Anterior cingulate cortex (tissue), 58 donors: ENCODE measurements around the gene ACCS.

Source experiments
- DNase-seq, 58 donors: peaks; one replicate each; lab custom pipeline; 2025; lab: John Stamatoyannopoulos, UW

Gene ACCS

DNA sequence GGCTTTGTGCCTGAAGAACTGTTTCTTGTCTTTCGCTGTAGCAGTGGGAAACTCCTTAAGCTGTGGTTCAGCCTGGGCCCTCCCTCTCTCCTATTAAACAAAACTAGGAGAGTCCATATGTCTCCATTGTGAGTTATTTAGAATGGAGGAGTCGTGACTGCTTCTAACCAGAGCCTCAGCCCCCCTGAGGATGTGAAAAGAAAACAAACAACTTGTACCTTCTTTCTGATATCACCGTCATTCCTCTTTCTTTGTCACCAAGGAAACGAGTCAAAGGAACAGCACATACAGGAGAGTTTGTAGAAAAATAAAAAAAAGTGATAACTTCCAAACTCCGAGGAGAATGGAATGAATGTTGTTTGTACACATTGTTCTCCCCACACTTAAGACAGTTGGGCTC, 17.8 kb downstream of the ACCS start:
- DNase-seq, result no peak

DNA sequence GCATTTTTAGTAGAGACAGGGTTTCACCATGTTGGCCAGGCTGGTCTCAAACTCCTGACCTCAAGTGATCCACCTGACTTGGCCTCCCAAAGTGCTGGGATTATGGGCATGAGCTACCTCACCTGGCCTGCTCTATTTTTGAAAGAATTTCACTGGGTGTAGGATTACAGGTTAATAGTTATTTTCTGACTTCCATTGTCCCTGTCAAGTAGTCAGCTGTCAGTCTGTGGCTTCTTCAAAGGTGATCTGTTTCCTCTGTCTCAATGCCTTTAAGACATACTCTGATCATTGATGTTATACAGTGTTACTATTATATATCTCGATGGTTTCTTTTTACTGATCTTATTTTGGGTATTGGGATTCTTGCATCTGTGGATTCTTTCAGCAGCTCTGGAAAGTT, 19.3 kb downstream of the ACCS start:
- DNase-seq, result no peak

DNA sequence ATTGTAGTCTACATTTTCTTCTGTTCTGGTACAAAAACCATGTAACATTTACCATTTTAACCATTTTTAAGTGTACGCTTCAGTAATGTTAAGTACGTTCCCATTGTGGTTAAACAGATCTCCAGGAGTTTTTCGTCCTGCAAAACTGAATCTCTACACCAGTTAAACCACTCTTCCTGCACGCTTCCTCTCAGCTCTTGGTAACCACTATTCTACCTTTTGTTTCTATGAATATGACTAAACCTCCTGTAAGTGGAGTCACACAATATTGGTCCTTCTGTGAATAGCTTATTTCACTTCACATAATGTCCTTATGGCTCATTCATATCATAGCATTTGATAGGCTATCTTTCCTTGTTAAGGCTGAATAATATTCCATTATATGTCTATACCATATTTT, 22.3 kb downstream of the ACCS start:
- no peak for DNase-seq

DNA sequence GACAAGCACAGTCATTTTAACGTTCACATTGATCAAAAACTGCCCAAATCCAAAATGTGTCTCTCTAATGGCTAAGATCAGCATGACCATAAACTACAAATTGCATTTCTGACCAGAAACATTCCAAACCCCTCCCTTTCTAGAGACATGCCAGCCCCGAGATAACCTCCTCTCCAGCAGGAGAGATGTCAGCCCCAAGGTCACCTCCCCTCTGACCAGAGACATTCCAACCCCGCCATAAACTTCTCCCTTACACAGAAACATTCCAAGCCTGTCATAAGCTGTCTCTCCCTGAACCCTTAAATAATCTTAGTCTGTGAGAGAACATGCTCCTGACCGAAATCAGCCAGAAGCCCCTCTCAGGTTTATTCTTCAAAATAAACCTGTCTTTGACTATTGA, 22.8 kb downstream of the ACCS start:
- no peak for DNase-seq

DNA sequence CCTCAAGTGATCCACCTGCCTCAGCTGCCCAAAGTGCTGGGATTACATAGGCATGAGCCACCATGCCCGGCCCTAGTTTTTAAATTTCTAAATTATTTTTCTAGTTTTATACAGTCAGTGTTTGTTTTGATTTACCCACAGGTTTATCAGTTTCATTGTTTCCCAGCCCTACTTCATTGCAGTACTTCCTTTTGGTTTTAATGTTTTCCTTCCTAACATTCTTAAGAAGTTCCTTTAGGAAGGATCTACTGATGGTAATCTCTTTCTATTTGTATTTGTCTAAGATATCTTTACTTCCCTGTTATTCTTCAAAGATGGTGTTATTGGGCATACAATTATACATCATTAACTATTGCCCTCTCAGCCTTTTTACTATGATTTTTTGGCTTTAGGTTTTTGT, 24.5 kb downstream of the ACCS start:
- DNase-seq, result no peak

DNA sequence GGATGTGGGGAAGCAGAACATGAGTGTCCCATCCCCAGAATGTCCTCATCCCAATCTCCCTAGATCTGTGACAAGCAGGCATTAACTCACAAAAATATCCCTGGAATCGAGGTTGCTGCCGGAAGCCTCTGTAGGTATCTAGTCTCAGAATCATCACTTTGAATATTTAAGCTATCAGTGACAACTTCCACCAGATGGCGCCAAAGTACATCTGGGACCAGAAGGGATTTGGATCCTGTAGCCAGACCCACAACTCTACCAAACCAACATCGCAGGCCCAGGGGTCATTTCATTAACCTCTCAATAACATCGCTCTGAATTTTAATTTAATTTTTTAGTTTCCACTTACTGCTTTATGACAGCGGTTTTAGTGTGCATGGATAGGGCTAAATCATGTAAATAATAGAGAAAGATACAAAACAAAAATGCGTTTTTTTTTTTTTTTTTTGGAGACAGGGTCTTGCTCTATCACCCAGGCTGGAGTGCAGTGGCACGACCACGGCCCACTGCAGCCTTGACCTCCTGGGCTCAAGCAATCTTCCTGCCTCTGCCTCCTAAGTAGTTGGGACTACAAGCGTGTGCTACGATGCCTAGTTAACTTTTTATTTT, 28.3 kb downstream of the ACCS start:
- peak in 53 of 58 donors; percentile 5 to 91 (median 55) for DNase-seq

DNA sequence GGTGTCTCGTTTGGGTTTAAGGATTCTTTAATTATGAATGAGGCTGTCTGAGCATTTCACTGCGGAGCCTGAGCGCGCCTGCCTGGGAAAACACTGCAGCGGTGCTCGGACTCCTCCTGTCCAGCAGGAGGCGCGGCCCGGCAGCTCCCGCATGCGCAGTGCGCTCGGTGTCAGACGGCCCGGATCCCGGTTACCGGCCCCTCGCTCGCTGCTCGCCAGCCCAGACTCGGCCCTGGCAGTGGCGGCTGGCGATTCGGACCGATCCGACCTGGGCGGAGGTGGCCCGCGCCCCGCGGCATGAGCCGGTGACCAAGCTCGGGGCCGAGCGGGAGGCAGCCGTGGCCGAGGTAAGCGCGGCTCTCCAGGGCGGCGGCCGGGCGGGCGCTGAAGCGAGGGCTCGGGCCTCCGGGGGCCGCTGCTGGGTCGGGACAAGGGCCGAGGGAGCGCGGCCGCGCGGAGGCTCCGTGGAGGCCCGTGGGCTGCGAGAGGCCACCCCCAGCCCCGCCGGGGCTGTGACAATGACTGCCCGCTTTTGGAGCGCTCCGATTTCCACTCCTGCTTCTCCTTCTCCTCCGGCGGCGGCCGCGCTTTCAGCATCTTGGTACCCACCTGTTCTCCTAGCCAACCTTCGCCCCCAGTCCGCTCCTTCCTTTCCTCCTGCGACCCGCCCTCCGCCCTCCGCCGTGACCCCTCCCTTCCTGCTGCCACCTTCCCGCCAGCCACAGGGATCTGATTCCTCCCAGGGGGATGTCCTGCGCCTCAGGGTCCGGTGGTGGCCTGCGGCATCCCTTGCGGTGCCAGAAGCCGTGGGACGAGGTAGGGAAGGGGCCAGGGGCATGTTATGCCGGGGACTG, 29.7 kb downstream of the ACCS start, which contains the start of gene EXT2:
Gene EXT2 (plus strand): TSS at position 173 of the 854 bp plus-strand sequence. CDS start 12,035 bp downstream, outside the sequence.
- peak; percentile 21 to 91 (median 80) for DNase-seq

DNA sequence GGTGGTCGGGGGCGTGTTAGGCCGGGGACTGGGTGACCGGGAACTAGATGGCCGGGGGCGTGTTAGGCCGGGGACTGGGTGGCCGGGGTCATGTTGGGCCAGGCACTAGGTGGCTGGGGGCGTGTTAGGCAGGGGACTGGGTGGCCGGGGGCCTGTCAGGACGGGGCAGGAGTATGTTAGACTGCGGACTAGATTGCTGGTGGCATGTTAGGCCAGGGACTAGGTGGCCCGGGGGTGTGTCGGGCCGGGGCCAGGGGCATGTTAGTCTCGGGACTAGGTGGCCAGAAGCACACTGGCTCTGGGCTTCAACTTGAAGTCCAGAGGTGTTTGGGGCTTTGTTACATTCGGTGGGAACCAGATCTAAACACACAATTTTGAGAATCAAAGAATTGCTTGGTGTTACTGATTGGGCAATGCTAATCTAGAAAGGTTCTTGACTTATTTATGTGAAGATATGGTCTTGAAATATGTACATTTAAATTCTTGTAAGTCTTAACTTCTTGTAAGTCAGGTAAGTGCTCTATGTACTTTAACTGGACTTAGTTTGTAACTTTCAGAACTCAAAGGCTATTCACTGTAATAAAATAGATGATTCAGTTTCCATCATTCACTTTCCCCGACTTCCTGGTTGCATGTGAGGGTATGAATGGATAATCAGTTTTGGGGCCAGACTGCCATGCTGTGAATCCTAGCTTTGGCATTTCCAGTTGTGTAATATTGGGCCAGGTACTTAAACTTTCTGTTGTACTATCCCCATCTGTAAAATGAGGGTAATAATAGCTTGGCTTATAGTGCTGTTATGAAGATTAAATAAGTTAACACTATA, 30.5 kb downstream of the ACCS start:
- peak in 2 of 58 donors; percentile 3 to 22 for DNase-seq

DNA sequence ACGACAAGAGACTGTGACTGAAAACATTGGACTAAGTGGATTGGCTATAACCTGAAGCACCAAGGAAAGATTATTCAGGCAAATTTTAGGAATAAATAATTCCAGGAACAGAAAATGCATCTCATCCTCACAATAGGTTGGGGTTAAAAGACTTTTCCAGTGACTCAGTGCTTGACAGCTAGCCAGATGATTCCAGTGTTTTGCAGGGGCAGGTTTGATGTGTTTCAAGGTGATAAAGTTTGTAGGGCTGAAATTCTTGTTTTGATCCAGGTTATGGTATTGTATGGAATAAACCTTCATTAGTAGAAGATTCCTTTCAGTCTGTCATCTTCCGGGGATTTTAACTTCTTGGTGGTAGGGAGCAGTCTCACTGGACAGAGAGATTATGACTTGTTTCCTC, 31.8 kb downstream of the ACCS start:
- DNase-seq, result no peak

DNA sequence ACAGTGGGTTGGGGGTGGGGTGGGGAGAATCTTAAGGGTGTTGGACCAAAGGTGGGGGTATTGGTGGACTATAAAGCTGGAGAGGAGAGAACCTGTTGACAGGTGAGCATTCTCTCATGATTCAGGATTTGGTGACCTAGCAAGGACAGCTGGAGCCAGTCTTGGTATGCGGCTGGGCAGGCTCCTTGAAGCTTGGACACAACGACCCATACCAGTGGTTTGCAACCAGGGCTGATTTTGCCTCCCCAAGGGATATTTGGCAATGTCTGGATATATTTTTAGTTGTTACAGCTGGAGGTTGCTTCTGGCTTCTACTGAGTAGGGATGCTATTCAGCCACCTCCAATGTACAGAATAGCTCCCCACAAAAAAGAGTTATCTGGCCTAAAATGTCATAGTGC, 35.0 kb downstream of the ACCS start:
- DNase-seq, result no peak

DNA sequence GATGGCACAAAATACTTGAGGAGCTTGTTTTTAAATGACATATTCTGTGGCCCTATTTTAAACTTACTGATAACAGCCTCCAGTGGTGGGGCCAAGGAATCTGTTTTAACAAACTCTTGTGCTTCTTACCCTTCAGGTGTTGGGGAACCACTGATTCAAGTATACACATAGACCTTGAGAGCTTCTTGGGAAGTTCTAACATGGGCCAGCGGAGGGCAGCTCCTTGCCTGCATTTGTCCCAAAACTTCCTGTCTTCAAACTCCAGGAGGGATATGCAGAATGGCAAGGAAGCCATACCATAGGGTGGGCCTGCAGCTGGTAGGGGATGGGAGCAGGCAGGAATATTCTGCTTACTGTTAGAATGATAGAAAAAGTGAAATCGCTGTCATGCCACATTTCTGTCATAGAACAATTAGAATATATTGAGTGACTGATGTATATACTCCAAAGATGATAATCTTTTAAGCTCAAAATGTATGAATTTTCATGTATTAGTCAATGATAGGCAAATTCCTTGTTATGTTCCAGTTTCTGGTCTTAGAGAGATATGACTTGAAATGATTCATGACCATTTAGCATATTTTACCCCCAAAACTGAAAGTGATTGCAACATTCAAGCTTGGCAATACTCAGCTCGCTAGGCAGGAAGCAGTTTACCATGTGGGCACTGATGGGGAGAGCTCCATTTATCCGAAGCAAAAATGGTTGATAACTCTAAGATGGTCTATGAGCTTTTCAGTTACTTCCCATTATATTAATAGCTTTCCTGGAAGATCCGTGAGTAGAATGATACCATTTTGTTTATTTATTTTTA, 38.6 kb downstream of the ACCS start:
- DNase-seq, result no peak

DNA sequence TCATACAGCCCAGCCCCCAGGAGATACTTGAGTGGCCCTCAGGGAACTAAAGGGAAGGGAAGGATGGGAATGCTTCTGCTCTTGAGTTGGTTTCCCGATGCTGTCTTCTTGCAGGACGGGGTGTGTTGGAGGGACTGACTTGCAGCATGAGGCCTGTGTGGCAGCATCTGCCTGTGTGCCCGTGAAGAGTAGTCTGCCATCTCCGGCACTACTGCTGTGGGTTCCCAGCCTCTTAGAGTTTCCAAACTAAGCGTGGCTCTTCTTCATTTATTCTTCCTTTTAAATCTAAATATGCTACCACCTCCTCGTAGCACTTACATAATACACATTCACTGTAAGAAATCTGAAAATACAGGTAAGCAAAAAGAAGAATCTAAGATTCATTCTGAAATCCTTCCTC, 42.2 kb downstream of the ACCS start:
- DNase-seq, result no peak

DNA sequence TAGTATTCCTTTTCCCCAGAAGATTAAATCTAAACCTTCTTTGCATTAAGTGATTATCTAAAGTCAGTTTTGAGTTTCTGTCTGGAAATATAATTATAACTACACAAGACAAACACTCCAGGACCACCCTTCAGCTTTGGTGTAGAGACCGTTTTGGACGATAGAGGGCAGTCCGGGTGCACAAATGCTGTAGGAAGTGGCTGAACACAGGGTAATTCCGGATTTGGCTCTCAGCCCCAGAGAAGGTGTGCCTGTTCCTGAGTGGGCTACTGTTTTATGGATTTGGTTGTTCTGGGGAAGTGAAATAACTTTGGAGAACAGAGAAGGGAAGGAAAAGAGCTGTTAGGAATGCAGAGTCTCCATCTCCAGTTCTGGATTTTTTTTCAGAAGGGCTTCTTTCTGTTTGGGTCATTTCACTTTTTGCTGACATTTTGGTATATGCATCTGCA, 44.2 kb downstream of the ACCS start:
- DNase-seq, result peak in 20 of 58 donors; percentile 6 to 44 (median 22)

DNA sequence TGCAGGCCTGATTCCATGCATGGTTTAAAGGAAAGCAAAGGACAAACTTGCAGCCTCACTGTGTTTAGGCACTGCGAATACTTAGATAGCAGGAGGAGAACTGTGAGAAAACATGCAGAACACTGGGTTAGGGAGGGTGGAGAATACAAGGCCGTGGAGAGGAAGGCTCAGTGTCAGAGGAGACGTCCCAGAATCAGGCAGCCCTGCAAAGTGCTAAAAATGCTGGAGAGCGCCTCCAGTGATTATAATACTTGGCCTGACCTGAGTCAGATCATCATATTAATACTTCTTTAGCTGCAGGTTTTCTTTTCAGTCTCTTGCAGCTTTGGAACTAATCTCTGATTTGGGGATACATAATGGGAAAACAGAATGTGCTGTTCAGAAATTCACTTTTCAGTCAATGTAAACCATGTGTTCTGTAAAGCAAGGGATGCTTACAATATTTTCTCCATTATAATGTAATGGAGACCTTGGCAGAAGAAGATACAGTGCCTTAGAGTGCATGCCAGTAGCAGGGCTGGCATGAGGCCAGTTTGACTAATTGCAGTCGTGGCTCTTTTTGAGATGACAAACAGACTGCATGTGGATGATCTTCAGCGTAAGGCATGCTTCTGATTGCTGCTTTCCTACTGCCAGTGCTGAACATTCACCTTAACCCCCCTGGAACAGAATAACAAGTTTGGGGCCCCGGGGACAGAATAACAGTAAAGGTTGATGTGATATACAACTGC, 46.2 kb downstream of the ACCS start:
- peak in 8 of 58 donors; percentile 5 to 76 (median 26) for DNase-seq

DNA sequence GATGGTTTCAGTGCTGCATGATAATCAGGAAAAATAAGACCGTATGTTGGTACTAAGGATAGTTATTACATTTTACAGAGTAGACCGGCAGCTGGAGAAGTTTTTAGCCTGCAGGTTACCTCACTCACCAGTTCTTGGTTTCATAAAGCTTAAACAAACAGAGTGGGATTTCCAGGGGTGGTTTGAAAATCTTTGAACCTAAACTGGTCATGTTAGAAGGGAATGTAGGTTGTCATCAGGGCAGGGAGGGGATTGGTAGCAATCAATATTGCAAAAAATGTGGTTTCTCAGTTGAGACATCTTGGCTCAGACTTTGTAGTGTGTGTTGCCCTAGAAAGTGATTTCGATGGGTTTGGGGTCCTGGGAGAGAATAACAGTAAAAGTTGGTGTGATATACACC, 46.9 kb downstream of the ACCS start:
- no peak for DNase-seq

DNA sequence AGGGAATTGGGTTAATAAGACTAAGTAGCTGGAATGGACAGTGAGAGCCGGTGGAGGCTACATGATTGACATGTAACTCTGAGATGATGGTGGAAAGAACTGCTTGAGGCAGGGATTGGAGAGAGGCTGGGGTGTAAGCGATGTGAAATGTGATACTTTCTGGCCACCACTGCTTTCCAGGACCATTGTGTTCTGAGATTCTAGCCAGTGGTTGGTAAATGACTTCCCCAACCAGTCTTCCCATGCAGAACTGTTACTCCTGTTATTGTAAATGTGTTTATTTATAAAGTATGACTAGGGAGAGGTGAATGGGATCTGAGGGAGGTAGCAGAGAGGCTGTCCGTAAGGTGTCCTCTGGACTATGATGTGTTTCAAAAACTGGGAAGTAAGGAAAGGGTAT, 47.5 kb downstream of the ACCS start:
- no peak for DNase-seq

DNA sequence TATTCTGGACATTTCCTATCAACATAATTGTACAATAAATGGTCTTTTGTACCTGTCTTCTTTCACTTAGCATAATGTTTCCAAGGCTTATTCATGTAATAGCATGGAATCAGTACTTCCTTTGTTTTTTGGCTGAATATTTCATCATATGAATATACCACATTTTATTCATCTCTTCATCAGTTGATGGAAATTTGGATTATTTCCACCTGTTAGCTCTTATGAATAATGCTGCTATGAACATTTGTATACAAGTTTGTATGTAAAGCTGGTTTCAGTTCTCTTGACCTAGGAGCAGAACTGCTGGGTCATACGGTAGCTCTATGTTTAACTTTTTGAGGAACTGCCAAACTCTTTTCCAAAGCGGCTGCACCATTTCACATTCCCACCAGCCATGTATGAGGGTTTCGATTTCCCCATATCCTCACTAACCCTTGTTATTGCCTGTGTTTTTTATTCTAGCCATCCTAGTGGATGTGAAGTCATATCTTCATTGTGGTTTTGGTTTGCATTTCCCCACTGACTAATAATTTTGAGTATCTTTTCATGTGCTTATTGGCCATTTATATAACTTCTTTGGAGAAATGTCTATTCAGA, 50.3 kb downstream of the ACCS start:
- no peak for DNase-seq

DNA sequence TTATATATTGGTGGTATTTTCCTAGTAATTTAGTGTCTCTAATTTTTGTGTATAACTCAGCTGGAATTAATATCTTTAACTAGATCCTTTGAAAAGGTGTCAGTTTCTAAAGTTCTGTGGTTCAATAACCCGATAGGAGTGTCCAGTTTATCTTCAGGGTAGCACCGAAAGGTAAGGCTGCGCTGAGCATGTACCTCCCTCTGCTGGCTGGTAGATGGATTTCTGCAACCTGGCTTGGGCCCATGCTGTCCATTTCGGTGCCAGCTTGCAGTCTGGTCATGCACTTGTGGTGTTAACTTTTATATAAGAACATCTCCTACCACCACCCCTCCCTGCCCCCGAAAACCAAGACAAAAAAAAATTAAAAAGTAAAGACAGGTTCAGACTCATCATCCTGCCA, 54.1 kb downstream of the ACCS start:
- no peak for DNase-seq

DNA sequence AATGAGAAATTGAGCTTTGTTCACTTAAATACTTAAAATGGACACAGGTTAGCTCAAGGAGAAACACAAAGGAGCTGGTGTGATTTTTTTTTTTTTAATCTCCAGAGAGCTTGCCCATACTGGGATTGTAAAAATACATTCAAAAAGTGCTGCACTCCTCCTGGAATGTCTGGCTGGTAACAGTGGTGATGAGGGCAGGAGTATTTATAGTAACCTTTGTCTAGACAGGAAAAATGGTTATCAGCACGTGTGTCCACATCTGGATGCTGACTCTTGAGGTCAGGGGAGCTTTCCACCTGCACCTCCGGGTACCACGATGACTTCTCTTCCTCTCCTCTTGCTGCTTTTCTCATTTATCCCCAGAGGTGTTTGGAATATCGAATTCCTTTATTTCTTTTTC, 59.5 kb downstream of the ACCS start:
- no peak for DNase-seq
